CD4-positive, CD25-positive, alpha-beta regulatory T cell (primary cell): ENCODE data around the gene ATP6V0E1. TPM values are rescaled to one million over a fixed set of nuclear protein-coding genes. Genes with fewer than 3 reads are reported as not detected.

Source experiments
- ATAC-seq, 2 donors: fragments of 150-1000 bp; cut with Tn5 transposase; one replicate each; pipeline ENCODE4 v1.10.0; 2021; ENCODE audit warnings: low read depth in 2 of 2, moderate number of reproducible peaks in 2 of 2, moderate library complexity in 1 of 2
- DNase-seq, 3 donors: peaks; one replicate each; pipeline versions ENCODE4 v3.0.0 to v3.0.0-alpha.2; 2012 to 2022; ENCODE audit warnings: mixed read lengths in 1 of 3
- H3K27ac ChIP-seq: one replicate; pipeline ENCODE4 v1.7.0; 2013; ENCODE audit warnings: mild to moderate bottlenecking, low read length; ENCODE audit not compliant: insufficient read depth, poor library complexity, severe bottlenecking
- H3K27me3 ChIP-seq: one replicate; pipeline ENCODE4 v1.7.0; 2013; ENCODE audit warnings: low read length; ENCODE audit not compliant: control insufficient read depth, insufficient read depth
- H3K36me3 ChIP-seq: one replicate; pipeline ENCODE4 v1.7.0; 2013; ENCODE audit warnings: mild to moderate bottlenecking, low read length, moderate library complexity; ENCODE audit not compliant: control insufficient read depth, insufficient read depth
- H3K4me1 ChIP-seq: 2 replicates; pipeline ENCODE4 v1.7.0; 2013; ENCODE audit warnings: mild to moderate bottlenecking, low read length; ENCODE audit not compliant: insufficient read depth, control insufficient read depth, poor library complexity, severe bottlenecking
- H3K4me3 ChIP-seq: one replicate; pipeline ENCODE4 v1.7.0; 2013; ENCODE audit warnings: low read depth, mild to moderate bottlenecking, low read length, moderate library complexity
- H3K9me3 ChIP-seq, 2 experiments: 1 replicate in 1 of 2; 2 replicates in 1 of 2; pipeline ENCODE4 v1.7.0; 2013; ENCODE audit warnings: low read length in 2 of 2, mild to moderate bottlenecking in 1 of 2, moderate library complexity in 1 of 2; ENCODE audit not compliant: control insufficient read depth in 2 of 2
- H3K27ac Mint-ChIP-seq, 3 donors: one replicate each; pipeline ENCODE4 v1.8.0; 2020 to 2022; ENCODE audit warnings: mild to moderate bottlenecking in 3 of 3, mixed read lengths in 3 of 3, moderate library complexity in 2 of 3
- H3K27me3 Mint-ChIP-seq: one replicate; pipeline ENCODE4 v1.8.0; 2022; ENCODE audit warnings: mild to moderate bottlenecking, mixed read lengths
- H3K36me3 Mint-ChIP-seq: one replicate; pipeline ENCODE4 v1.8.0; 2020; ENCODE audit warnings: mixed read lengths
- H3K4me1 Mint-ChIP-seq, 4 donors: one replicate each; pipeline ENCODE4 v1.8.0; 2020 to 2022; ENCODE audit warnings: mixed read lengths in 4 of 4, mild to moderate bottlenecking in 1 of 4
- H3K4me3 Mint-ChIP-seq, 4 donors: one replicate each; pipeline ENCODE4 v1.8.0; 2020 to 2022; ENCODE audit warnings: mild to moderate bottlenecking in 4 of 4, mixed read lengths in 4 of 4, moderate library complexity in 3 of 4
- H3K9me3 Mint-ChIP-seq, 7 donors: one replicate each; pipeline ENCODE4 v1.8.0; 2020 to 2022; ENCODE audit warnings: mixed read lengths in 7 of 7, mild to moderate bottlenecking in 3 of 7, moderate library complexity in 2 of 7
- polyA plus RNA-seq, 4 donors: library from polyadenylated mRNA; unstranded; fragments of 300-500 nt; fragmentation: Illumina TruSeq; gene quantifications; one replicate each; pipeline ENCODE4 v1.2.3, GENCODE V29; 2021
- total RNA-seq: library from RNA; stranded (reverse); gene quantifications from one replicate; pipeline ENCODE4 v1.2.3, GENCODE V29; 2022

Gene ATP6V0E1
- total and polyA plus RNA-seq, 5 donors from 2014 or later, result 106 to 691 (median 499) TPM

DNA sequence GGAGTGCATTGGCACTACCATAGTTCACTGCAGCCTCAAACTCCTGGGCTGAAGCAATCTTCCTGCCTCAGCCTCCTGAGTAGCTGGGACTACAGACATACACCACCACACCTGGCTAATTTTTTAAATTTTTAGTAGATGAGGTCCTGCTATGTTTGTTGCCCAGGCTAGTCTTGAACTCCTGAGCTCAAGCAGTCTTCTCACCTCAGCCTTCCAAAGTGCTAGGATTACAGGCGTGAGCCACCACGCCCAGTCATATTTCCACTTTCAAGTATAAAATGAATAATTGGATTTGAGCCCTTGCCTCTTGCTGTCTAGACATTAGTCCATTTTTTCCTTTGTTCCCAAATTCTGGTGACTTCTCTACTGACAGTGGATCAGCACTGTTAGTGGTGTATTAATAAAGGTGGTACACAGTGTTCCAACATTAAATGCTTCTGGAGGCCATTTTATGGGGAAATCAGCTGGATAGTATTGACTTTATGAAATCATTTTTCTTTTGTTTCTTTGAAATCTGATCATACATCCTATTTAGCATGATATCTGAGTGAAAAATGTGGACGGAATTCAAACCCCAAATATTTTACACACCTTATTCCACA lies 15.9 kb downstream of the ATP6V0E1 start:
- peak overlapping the region in 1 of 4 donors; percentile 15 for H3K4me3 Mint-ChIP-seq
- H3K36me3 Mint-ChIP-seq, result peaks cover 17% of the 10 kb centered on the region
- H3K27ac Mint-ChIP-seq, result peak overlapping the region; percentile 20 to 65 (median 54)
- no peaks in the 10 kb centered on the region for H3K27me3 ChIP-seq
- no peak overlapping the region for H3K4me3 ChIP-seq
- no peak overlapping the region for H3K27ac ChIP-seq
- H3K27me3 Mint-ChIP-seq, result no peaks in the 10 kb centered on the region
- peaks cover 30% of the 10 kb centered on the region for H3K36me3 ChIP-seq
- no peak for ATAC-seq
- H3K9me3 Mint-ChIP-seq, result no peaks in the 10 kb centered on the region
- H3K4me1 ChIP-seq, result peaks cover 24% of the 10 kb centered on the region
- no peak for DNase-seq
- no peaks in the 10 kb centered on the region for H3K9me3 ChIP-seq
- H3K4me1 Mint-ChIP-seq, result peaks cover 24 to 69% (median 57%) of the 10 kb centered on the region in 4 donors

DNA sequence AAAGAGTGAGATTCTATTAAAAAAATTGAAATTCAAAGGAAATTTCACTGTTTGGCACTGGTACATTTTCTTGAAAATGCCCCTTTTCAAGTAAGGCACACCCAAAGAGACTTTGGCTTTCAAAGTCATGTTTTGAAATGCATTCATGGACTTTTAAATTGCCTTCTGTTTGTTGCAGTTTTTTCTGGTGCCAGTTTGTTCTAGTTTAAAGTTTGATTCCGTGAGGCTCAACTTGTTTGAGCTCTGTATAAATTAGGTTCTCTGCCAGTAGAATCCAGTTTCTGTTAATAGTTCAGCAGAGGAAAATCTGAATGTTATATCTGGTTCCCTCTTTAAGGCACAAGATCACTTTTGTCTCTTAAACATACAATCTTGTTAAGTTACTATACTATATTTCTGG lies 16.4 kb downstream of the ATP6V0E1 start:
- no peak for DNase-seq

DNA sequence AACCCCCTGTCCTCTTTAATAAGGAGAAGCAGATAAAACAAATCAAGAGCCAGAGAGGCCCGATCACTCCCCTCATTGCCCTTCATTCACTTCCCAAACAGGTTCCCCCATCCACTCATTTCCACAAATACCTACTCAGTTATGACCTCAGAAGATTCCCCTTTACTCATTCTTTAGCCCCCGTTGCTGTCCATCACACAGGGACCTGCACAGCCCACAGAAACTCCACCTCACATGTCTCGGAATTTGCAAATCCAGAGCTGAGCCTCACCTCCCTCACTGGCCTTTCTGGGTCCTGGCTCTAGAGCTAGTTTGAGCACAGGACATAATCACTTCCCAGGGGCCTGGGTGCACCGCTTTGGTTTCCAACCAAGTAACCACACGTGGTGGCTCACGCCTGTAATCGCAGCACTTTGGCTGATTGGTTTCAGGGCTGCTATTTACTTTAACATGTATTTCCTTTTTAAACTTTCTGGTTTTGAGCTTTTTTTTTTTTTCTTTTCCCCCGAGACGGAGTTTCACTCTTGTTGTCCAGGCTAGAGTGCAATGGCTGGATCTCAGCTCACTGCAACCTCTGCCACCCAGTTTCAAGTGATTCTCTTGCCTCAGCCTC lies 17.8 kb downstream of the ATP6V0E1 start:
- DNase-seq (peak in 1 of 3 donors; percentile 6), ATAC-seq (peak in 1 of 2 donors; percentile 37)
- peaks cover 30 to 82% (median 67%) of the 10 kb centered on the region in 4 donors for H3K4me1 Mint-ChIP-seq
- peaks cover 13% of the 10 kb centered on the region for H3K36me3 Mint-ChIP-seq
- peak overlapping the region in 2 of 4 donors; percentile 46 to 49 for H3K4me3 Mint-ChIP-seq
- Histone ChIP-seq H3K36me3 (peaks cover 12% of the 10 kb centered on the region), H3K4me1 (peaks cover 24% of the 10 kb centered on the region), H3K27ac (no peak overlapping the region), H3K27me3 (no peaks in the 10 kb centered on the region), H3K4me3 (no peak overlapping the region), H3K9me3 (no peaks in the 10 kb centered on the region)
- H3K27me3 Mint-ChIP-seq, result no peaks in the 10 kb centered on the region
- peak overlapping the region; percentile 34 to 81 (median 74) for H3K27ac Mint-ChIP-seq
- H3K9me3 Mint-ChIP-seq, result no peaks in the 10 kb centered on the region

More for the DNA sequence above, 16.4 kb downstream of the ATP6V0E1 start:
- Histone ChIP-seq H3K27ac (no peak overlapping the region), H3K4me1 (peaks cover 24% of the 10 kb centered on the region), H3K27me3 (no peaks in the 10 kb centered on the region), H3K36me3 (peaks cover 25% of the 10 kb centered on the region), H3K4me3 (no peak overlapping the region), H3K9me3 (no peaks in the 10 kb centered on the region)
- no peaks in the 10 kb centered on the region for H3K9me3 Mint-ChIP-seq
- ATAC-seq, result no peak
- H3K36me3 Mint-ChIP-seq, result peaks cover 22% of the 10 kb centered on the region
- H3K4me3 Mint-ChIP-seq, result peak overlapping the region in 1 of 4 donors; percentile 15
- peaks cover 28 to 70% (median 60%) of the 10 kb centered on the region in 4 donors for H3K4me1 Mint-ChIP-seq
- peak overlapping the region in 2 of 3 donors; percentile 54 to 65 for H3K27ac Mint-ChIP-seq
- H3K27me3 Mint-ChIP-seq, result no peaks in the 10 kb centered on the region

DNA sequence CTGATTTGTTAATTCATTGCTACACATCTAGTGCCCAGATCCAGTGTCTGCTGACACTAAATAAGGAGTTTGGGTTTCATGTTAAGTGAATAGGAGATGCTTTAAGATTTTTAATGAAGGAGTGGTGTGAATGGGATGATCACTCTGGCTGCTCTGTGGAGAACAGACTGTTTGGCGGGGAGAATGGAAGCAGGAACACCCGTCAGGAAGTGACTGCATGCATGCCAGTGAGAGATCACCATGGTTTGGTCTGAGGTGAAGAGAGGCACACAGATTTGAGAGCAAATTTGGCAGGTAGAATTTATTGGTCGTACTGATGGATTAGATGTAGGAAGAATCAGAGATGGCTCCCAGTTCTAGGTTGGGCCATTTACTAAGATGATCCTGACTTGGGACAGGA lies 19.8 kb downstream of the ATP6V0E1 start:
- peaks cover 4% of the 10 kb centered on the region for H3K36me3 ChIP-seq
- ATAC-seq, result no peak
- no peaks in the 10 kb centered on the region for H3K9me3 Mint-ChIP-seq
- H3K4me3 ChIP-seq, result no peak overlapping the region
- no peak for DNase-seq
- H3K4me1 ChIP-seq, result peaks cover 27% of the 10 kb centered on the region
- H3K9me3 ChIP-seq, result no peaks in the 10 kb centered on the region
- peak overlapping the region in 3 of 4 donors; percentile 10 to 72 (median 58) for H3K4me3 Mint-ChIP-seq
- H3K27me3 ChIP-seq, result no peaks in the 10 kb centered on the region
- peaks cover 39 to 93% (median 79%) of the 10 kb centered on the region in 4 donors for H3K4me1 Mint-ChIP-seq
- H3K27ac ChIP-seq, result no peak overlapping the region
- H3K36me3 Mint-ChIP-seq, result peaks cover 10% of the 10 kb centered on the region
- no peaks in the 10 kb centered on the region for H3K27me3 Mint-ChIP-seq
- peak overlapping the region; percentile 20 to 92 (median 74) for H3K27ac Mint-ChIP-seq

DNA sequence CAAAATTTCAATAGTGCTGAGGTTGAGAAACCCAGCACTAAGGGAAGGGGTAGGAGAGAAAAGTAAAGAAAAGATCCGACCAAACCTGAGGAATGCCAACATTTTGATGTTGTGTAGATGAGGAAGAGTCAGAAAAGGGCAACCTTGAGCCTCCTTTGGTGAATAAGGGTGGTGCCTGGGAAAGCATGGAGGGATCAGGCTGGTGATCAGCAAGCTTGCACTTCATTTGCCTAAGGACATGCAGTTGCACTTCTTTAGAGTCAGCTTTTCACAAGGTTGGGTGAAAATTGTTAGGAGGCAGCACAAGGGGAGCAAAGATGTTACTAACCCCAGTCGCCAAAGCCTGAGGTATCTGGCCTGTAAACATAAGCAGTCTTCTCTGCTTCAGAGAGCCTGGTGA lies 20.4 kb downstream of the ATP6V0E1 start:
- Histone ChIP-seq H3K27me3 (no peaks in the 10 kb centered on the region), H3K36me3 (no peaks in the 10 kb centered on the region), H3K27ac (no peak overlapping the region), H3K9me3 (no peaks in the 10 kb centered on the region), H3K4me3 (no peak overlapping the region), H3K4me1 (peaks cover 24% of the 10 kb centered on the region)
- peak overlapping the region in 1 of 4 donors; percentile 36 for H3K4me3 Mint-ChIP-seq
- H3K9me3 Mint-ChIP-seq, result no peaks in the 10 kb centered on the region
- DNase-seq (no peak), ATAC-seq (no peak)
- no peaks in the 10 kb centered on the region for H3K27me3 Mint-ChIP-seq
- H3K36me3 Mint-ChIP-seq, result peaks cover 10% of the 10 kb centered on the region
- H3K4me1 Mint-ChIP-seq, result peaks cover 39 to 87% (median 75%) of the 10 kb centered on the region in 4 donors
- peak overlapping the region; percentile 37 to 92 (median 74) for H3K27ac Mint-ChIP-seq

DNA sequence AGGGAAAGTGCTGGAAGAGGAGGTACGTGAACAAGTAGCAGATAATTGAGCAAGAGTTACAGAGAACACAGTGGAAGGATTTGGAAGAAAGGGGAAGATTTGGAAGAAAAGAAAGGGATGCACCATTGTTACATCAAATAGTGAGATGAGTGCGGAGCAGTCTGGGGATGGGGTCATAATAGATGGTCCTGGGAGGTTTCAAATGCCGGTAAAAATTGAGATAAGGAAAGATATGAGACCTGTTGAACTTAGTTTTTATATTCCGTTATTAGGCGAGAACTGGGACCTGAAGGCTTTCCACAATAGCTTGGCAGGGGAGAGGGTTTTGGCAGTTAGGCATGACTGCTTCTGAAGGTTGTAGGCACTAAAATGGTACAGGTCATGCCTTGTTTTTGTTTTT lies 20.9 kb downstream of the ATP6V0E1 start:
- H3K4me3 ChIP-seq, result no peak overlapping the region
- Mint-ChIP-seq H3K4me1 (peaks cover 38 to 86% (median 72%) of the 10 kb centered on the region in 4 donors), H3K27me3 (no peaks in the 10 kb centered on the region), H3K4me3 (peak overlapping the region in 1 of 4 donors; percentile 6), H3K36me3 (peaks cover 10% of the 10 kb centered on the region), H3K27ac (peak overlapping the region; percentile 27 to 74 (median 37)), H3K9me3 (no peaks in the 10 kb centered on the region)
- H3K27me3 ChIP-seq, result no peaks in the 10 kb centered on the region
- H3K4me1 ChIP-seq, result peaks cover 23% of the 10 kb centered on the region
- no peaks in the 10 kb centered on the region for H3K9me3 ChIP-seq
- DNase-seq (no peak), ATAC-seq (no peak)
- H3K36me3 ChIP-seq, result no peaks in the 10 kb centered on the region
- H3K27ac ChIP-seq, result no peak overlapping the region

DNA sequence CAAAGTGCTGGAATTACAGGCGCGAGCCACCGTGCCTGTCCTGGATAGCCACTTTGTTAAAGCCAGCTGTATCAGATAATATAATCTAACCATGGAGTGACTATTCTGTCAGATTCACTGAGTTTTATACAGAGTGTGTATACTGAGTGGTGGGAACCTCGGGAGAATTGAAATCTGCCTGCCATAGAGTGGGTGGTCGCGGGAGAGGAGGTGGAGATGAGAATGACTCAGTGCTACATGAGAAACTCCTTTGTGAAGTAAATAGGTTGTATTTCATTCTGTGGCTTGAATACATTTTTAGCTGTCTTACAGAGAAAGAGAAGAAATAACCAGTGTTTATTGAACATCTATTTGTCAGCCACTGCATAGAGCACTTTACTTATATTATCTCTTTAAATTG lies 26.4 kb downstream of the ATP6V0E1 start:
- Mint-ChIP-seq H3K4me3 (no peak overlapping the region), H3K36me3 (peaks cover 4% of the 10 kb centered on the region), H3K9me3 (peaks cover 0 to 2% (median 0%) of the 10 kb centered on the region in 7 donors), H3K27me3 (no peaks in the 10 kb centered on the region), H3K27ac (peak overlapping the region; percentile 54 to 86 (median 70)), H3K4me1 (peaks cover 18 to 70% (median 44%) of the 10 kb centered on the region in 4 donors)
- Histone ChIP-seq H3K27me3 (no peaks in the 10 kb centered on the region), H3K4me1 (peaks cover 3% of the 10 kb centered on the region), H3K9me3 (no peaks in the 10 kb centered on the region), H3K36me3 (peaks cover 6% of the 10 kb centered on the region), H3K4me3 (no peak overlapping the region), H3K27ac (no peak overlapping the region)
- DNase-seq, result no peak
- ATAC-seq, result no peak
